PC-3 (cell line): Measurements from ENCODE around the gene RNF11. TPM values are rescaled to one million over a fixed set of nuclear protein-coding genes. Genes with fewer than 3 reads are reported as not detected.
A peak's percentile ranks its signal among the peaks of the same experiment; 100 is the strongest.

Source experiments
- ATAC-seq: fragments of 200-7000 bp; cut with Tn5 transposase; 2 replicates; pipeline ENCODE4 v1.9.1; 2020; ENCODE audit warnings: mild to moderate bottlenecking, moderate library complexity
- BruUV-seq: library from RNA; stranded (reverse); fragments of 400-500 nt; replicated peaks from 2 replicates; lab custom pipeline; 2021; lab: Mats Ljungman, UMichigan
- CTCF ChIA-PET: fragments of 300-600 bp; sonication (Branson Sonifier 250); formaldehyde crosslinking; loops from one replicate; lab custom pipeline; 2022; ENCODE audit warnings: antibody characterized with exemption; lab: Charles Lee
- POLR2A ChIA-PET: fragments of 300-600 bp; sonication (Branson Sonifier 250); formaldehyde crosslinking; loops from one replicate; lab custom pipeline; 2022; ENCODE audit warnings: antibody characterized with exemption; ENCODE audit not compliant: unreplicated experiment; lab: Charles Lee
- DNase-seq: peaks from one replicate; pipeline ENCODE4 v3.0.0-alpha.2; 2015
- H2AFZ ChIP-seq: fragments of 300-600 bp; sonication (generic); 2 replicates; pipeline ENCODE4 v1.6.0; 2016; ENCODE audit warnings: antibody characterized with exemption, low read length
- H3F3A ChIP-seq: fragments of 300-600 bp; sonication (generic); one replicate; pipeline ENCODE4 v1.6.0; 2017; ENCODE audit warnings: antibody characterized with exemption, low read length, control low read depth, mild to moderate bottlenecking; ENCODE audit not compliant: unreplicated experiment
- H3K27ac ChIP-seq: fragments of 300-600 bp; sonication (generic); 2 replicates; pipeline ENCODE4 v1.5.1; 2016; ENCODE audit warnings: mild to moderate bottlenecking, low read length
- H3K27me3 ChIP-seq: fragments of 300-600 bp; sonication (generic); 2 replicates; pipeline ENCODE4 v1.6.1; 2016; ENCODE audit warnings: low read length, mixed read lengths
- H3K36me3 ChIP-seq: fragments of 300-600 bp; sonication (generic); 2 replicates; pipeline ENCODE4 v1.6.1; 2016; ENCODE audit warnings: low read depth, mixed run types, low read length, mixed read lengths
- H3K4me1 ChIP-seq: fragments of 300-600 bp; sonication (generic); 2 replicates; pipeline ENCODE4 v1.5.1; 2016; ENCODE audit warnings: low read length; ENCODE audit not compliant: insufficient read depth
- H3K4me2 ChIP-seq: fragments of 300-600 bp; sonication (generic); 2 replicates; pipeline ENCODE4 v1.6.0; 2016; ENCODE audit warnings: low read length
- H3K4me3 ChIP-seq: fragments of 300-600 bp; sonication (generic); 2 replicates; pipeline ENCODE4 v1.5.1; 2016; ENCODE audit warnings: mild to moderate bottlenecking, low read length, mixed read lengths
- H3K79me2 ChIP-seq: fragments of 300-600 bp; sonication (generic); 2 replicates; pipeline ENCODE4 v1.6.1; 2017; ENCODE audit warnings: low read length, mixed read lengths
- H3K9ac ChIP-seq: fragments of 300-600 bp; sonication (generic); 2 replicates; pipeline ENCODE4 v1.6.0; 2016; ENCODE audit warnings: mild to moderate bottlenecking, low read length
- H3K9me2 ChIP-seq: fragments of 300-600 bp; sonication (generic); replicated peaks from 2 replicates; pipeline ENCODE4 v1.6.1; 2016; ENCODE audit warnings: mixed run types, low read length, mixed read lengths
- H3K9me3 ChIP-seq: fragments of 300-600 bp; sonication (generic); 2 replicates; pipeline ENCODE4 v1.6.1; 2016; ENCODE audit warnings: low read length, mixed read lengths
- H4K20me1 ChIP-seq: fragments of 300-600 bp; sonication (generic); 2 replicates; pipeline ENCODE4 v1.6.1; 2016; ENCODE audit warnings: low read length, mixed read lengths
- CTCF ChIP-seq: fragments of 300-600 bp; sonication (generic); conservative IDR thresholded peaks from 2 replicates; pipeline ENCODE4 v1.5.1; 2017; ENCODE audit warnings: antibody characterized with exemption, low read depth, mild to moderate bottlenecking, low read length
- EZH2 ChIP-seq: fragments of 300-600 bp; sonication (generic); IDR thresholded peaks from one replicate; pipeline ENCODE4 v1.6.1; 2017; ENCODE audit warnings: antibody characterized with exemption, mild to moderate bottlenecking, low read length; ENCODE audit not compliant: unreplicated experiment
- EZH2phosphoT487 ChIP-seq: fragments of 300-600 bp; sonication (generic); IDR thresholded peaks from 2 replicates; pipeline ENCODE4 v1.6.1; 2018; ENCODE audit warnings: mild to moderate bottlenecking, antibody characterized with exemption, low read length, borderline replicate concordance
- intact Hi-C: fragments of 100-400 bp; cut with micrococcal nuclease; formaldehyde crosslinking; loops from 2 replicates; pipeline ENCODE4 v1.9.0; 2023
- total RNA-seq: library from RNA; depleted of rRNA; stranded (reverse); fragments of >200 nt; gene quantifications from 2 replicates; pipeline ENCODE4 v1.2.3, GENCODE V29; 2014

The RNF11 gene
- total RNA-seq, 1 experiment from 2014 or later: 169 TPM

DNA sequence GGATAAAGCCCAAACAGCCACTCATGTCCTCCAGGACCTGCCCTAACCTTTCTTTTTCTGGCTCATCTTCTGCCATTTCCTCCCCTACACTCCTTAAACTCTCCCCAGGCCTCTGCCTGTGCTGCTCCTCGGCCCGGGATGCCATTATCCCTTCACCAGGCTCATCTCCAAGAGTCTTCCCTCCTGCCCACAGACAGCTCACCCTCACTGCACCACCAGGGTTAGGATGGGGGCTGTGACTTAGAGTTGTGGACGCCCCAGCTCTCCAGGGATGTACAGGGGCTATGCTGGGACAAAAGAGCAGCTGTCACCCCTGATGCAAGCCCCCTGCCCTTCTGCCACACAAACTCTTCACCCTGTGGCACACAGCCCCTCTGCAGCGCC, 62.2 kb downstream of the RNF11 start:
- no peaks in the 10 kb centered on the region for H3K79me2 ChIP-seq
- ATAC-seq: no peak
- BruUV-seq: no TSS peak
- no peak overlapping the region for H3K4me2 ChIP-seq
- no peaks in the 10 kb centered on the region for H3F3A ChIP-seq
- H4K20me1 ChIP-seq: no peaks in the 10 kb centered on the region
- no peaks in the 10 kb centered on the region for H3K27me3 ChIP-seq
- H3K4me1 ChIP-seq: 0 out of 2 replicates have a peak, but pooled peaks cover 4% of the 10 kb centered on the region
- H3K36me3 ChIP-seq: no peaks in the 10 kb centered on the region
- POLR2A ChIA-PET: no interaction called here
- TF ChIP-seq EZH2phosphoT487 (no peak), EZH2 (no peak), CTCF (no peak)
- no peak overlapping the region for H3K27ac ChIP-seq
- intact Hi-C loops: loop anchor here (5.0 kb wide), 1 partner anchor 61 kb away; the partner anchor contains the start of gene RNF11
- H3K9me2 ChIP-seq: no peaks in the 10 kb centered on the region
- H3K9ac ChIP-seq: no peak overlapping the region
- H2AFZ ChIP-seq: no peak overlapping the region
- no peaks in the 10 kb centered on the region for H3K9me3 ChIP-seq
- CTCF ChIA-PET: no interaction called here
- H3K4me3 ChIP-seq: no peak overlapping the region
- no peak for DNase-seq

DNA sequence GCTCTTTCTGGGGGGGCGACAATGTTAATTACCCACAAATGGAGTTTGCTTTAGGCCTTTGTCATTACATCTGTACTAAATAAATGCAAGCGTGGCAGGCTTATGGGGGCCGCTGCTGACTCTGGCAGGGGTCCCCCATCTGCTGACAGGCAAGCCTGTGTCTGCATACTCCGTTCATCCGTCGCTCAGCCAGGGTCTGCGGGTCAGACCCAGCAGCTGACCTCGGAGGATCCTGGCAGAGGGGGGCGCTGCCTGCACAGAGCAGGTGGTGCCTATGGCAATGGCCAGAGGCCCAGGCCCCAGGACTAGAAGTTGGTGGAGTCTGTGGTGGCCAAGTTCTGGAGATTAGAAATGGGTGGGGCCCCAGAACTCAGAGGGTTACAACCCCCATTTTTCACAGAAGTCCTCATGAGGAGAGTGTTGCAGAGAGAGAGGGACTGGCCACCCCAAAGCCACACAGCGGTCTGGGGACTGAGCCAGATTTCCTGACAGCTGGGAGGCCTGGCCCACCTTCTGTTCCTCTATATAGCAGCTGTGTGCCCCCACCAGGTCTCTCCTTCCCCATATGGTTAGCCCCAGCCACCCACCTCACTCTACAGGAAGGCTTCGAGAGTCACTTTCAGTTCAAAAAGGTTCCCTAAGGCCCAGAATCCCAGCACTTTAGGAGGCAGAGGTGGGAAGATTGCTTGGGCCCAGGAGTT, 63.3 kb downstream of the RNF11 start:
- intact Hi-C loops: loop anchor here (5.0 kb wide), 1 partner anchor 62 kb away; the partner anchor contains the start of gene RNF11
- H3K4me2 ChIP-seq: no peak overlapping the region
- no peaks in the 10 kb centered on the region for H3K36me3 ChIP-seq
- peak; percentile 14; the same call in 1 of the 2 replicates for TF ChIP-seq CTCF
- no peak for TF ChIP-seq EZH2
- H3K79me2 ChIP-seq: no peaks in the 10 kb centered on the region
- no peak overlapping the region for H2AFZ ChIP-seq
- no peak overlapping the region for H3K9ac ChIP-seq
- CTCF ChIA-PET: no interaction called here
- DNase-seq (no peak), ATAC-seq (no peak)
- H3K9me2 ChIP-seq: no peaks in the 10 kb centered on the region
- no TSS peak for BruUV-seq
- POLR2A ChIA-PET: no interaction called here
- H3K9me3 ChIP-seq: no peaks in the 10 kb centered on the region
- H4K20me1 ChIP-seq: no peaks in the 10 kb centered on the region
- no peak overlapping the region for H3K4me3 ChIP-seq
- no peaks in the 10 kb centered on the region for H3K27me3 ChIP-seq
- H3F3A ChIP-seq: no peaks in the 10 kb centered on the region
- H3K4me1 ChIP-seq: 0 out of 2 replicates have a peak, but pooled peaks cover 4% of the 10 kb centered on the region
- no peak overlapping the region for H3K27ac ChIP-seq

GRCh38 chr1:51299981-51300670, 64.1 kb downstream of the RNF11 start:
- Histone ChIP-seq H3F3A (no peaks in the 10 kb centered on the region), H3K27me3 (no peaks in the 10 kb centered on the region), H3K9ac (no peak overlapping the region), H3K9me3 (no peaks in the 10 kb centered on the region), H3K27ac (no peak overlapping the region), H3K36me3 (no peaks in the 10 kb centered on the region), H4K20me1 (no peaks in the 10 kb centered on the region), H3K9me2 (no peaks in the 10 kb centered on the region), H3K79me2 (no peaks in the 10 kb centered on the region), H3K4me3 (no peak overlapping the region), H3K4me2 (no peak overlapping the region), H3K4me1 (0 out of 2 replicates have a peak, but pooled peaks cover 4% of the 10 kb centered on the region), H2AFZ (no peak overlapping the region)
- ChIA-PET POLR2A (no interaction called here), CTCF (interaction anchor here (0.6 kb wide), 1 partner anchor 44 kb away, joined by 3 read pairs; no protein-coding TSS in a partner anchor)
- DNase-seq (no peak), ATAC-seq (no peak)
- intact Hi-C loops: loop anchor here (5.0 kb wide), 1 partner anchor 63 kb away; the partner anchor contains the start of gene RNF11
- BruUV-seq: no TSS peak
- TF ChIP-seq EZH2phosphoT487 (no peak), EZH2 (no peak), CTCF (no peak)
